Left forelimb (tissue), 1 donor: ENCODE data around the gene CREBZF.

Experiments used
- DNase-seq: peaks from one replicate; pipeline ENCODE4 v3.0.0-alpha.2; 2018; ENCODE audit warnings: low spot score

The CREBZF gene, protein sequence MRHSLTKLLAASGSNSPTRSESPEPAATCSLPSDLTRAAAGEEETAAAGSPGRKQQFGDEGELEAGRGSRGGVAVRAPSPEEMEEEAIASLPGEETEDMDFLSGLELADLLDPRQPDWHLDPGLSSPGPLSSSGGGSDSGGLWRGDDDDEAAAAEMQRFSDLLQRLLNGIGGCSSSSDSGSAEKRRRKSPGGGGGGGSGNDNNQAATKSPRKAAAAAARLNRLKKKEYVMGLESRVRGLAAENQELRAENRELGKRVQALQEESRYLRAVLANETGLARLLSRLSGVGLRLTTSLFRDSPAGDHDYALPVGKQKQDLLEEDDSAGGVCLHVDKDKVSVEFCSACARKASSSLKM

DNA sequence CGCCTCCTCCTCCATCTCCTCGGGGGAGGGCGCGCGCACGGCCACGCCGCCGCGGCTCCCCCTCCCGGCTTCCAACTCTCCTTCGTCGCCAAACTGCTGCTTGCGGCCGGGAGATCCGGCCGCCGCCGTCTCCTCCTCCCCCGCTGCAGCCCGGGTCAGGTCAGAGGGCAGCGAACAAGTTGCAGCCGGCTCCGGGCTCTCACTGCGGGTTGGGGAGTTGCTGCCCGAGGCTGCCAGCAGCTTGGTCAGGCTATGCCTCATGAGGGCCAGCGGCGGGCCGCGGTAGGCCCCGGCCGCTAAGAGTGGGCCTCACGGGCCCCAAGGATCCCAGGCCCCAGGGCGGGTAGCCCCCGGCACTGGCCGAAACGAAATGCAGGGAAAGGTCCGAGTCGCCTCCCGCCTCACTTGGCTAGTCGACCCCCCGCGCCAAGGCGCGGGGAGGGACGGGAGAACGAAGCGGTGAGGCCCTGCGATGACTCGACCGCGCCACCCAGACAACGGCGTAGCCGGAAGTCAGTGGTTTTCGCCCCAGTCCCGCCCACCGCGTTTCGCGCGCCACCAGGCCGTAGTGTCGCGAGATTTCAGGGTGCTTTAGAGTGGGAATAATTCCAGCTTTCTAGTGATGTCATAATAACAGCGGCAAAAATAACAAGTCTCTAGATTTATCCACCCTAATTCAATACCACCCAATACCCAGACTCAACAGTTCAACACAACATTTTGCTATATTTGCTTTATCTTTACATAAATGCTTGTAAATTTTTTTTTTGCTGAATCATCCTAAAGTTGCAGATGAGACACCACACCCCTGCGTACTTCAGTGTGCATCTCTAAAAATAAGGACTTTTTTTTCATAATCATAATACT lies at the start of gene CREBZF:
Gene CREBZF (minus strand): TSS at position 515 of the 867 bp plus-strand sequence. CDS start 254 bp downstream, at position 261.
- DNase-seq = peak; percentile 97

DNA sequence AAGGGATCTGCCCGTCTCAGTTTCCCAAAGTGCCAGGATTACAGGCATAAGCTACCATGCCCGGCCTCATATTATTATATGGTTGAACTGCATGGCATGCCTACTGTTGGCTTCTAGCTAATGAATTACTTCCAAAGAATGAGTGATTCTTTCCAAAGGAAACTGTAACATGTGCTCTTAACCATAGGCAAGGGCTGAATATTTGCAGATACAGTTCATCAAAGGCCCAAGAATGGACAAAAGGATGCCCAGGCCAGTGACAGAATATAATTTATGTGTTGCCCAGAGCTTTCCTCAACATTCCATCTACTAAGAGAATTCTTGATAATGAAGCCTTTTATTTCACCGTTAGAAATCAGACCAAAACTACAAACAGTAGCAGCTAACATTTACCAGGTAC lies 48.0 kb upstream of the CREBZF start:
- DNase-seq = no peak

DNA sequence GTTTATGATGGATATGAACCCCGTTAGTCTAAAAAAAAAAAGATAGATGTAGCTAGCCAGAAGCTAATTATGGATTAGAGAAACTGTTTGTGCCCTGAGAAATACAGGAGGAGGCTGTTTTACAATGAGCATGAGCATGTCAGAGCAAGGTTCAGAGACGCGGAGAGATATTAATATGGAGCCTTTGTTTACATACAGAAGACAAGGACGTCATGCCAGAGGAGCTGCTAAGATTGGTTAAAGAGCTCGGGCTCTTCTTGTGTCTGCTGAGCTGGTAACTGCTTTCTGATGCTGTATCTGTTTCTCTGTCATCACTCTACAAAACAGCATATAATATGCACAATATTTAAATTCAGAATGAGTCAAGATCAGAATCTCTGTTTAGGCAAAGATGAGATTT lies 46.0 kb upstream of the CREBZF start:
- DNase-seq = no peak

DNA sequence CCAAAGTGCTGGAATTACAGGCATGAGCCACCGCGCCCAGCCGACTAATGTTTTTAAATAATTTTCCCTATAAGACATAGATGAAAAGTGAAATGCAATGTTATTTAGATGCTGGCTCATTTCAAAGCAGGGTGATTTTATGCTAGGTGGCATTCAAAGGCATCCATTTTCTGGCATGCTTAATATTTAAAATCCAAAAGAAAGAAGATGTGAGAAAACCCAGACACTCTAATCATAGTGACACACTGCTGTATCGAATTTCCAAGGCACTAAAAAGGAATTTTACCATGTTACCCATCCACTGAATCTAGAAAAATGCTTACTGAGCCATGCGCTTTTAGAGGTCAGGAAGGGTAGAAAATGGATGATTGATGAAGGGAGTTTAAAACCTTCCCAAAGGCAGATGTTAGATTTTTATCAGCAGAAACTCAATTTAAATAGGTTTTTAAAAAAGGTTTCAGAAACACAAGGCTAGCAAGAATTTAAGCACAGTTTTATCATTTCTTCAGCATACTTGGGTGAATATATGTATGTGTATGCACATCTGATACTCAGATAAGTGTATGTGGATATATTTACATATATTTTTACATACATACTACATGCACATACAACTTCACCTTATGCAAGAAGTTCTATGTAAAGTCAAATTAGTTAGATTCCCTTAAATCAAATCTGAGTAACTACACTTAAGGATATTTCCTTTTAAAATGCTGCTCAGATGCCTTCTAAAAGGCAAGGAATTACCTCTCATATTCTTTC lies 45.2 kb upstream of the CREBZF start:
- DNase-seq = no peak

DNA sequence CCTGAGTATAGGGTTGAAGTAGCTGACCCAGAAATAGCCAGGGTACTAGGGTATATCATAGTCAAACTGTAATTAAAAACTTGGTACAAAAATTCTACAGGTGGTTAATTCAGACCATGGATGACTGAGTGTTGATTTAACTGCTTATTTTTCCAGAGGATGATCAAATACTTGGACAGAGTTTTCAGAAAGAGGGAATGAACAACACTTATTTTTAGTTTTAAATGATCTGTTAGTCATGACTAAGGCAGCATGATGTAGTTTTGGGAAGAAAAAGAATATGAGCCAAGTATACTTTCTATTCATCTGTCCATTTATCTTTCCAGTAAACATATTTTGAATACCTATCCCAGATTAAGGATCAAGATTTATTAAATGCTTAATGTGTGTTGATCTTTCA lies 40.9 kb upstream of the CREBZF start:
- DNase-seq = no peak

DNA sequence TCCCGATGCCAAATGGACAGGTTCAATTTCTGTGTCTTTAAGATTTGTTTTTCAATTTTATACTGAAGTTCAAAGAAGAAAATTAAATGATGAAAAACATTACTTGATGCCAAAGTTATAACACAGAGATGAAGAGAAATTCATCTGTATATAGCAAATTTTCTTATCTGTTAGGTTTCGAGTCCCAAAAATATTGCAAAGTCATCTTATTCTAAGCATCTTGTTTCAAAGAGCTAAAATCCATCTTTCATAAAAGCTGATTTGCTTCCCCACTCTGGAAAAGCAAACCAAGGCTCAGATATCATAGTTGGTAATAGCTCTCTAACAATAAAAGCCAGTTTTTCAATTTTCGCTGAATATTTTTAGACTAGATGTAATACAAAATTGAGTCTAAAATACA lies 40.0 kb upstream of the CREBZF start:
- no peak for DNase-seq

DNA sequence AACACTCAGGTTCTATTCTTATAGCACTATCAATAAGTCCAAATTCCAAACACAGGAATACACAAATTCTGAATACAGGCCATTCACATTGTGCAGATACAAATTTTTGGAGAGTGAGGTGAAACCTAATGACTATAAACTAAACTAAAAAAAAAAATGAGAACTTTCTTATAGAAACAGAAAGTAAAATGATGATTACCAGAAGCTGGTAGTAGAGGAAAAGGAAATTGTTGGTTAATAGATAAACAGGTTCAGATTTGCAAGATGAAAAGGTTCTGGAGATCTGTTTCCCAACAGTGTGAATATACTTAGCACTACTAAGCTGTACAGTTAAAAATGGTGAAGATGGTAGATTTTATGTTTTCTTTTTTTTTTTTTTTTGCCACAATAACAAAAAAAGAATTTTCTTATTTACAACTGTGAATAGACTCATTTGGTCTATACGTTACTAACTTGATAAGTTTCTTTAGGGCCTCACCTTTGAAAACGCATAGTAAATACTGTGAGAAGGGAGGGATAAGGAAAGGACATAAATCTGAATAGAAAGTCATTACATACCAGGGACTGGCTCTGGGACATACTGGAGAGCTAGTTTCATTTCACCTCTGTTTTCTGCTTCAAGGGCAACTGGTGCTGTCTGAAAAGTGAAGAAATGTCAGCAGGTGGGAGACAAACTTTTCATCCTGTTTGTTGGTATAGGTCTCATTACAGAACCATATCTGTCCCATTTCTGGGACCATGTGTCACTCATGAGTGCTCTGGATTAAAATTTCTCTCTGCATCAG lies 35.2 kb upstream of the CREBZF start:
- DNase-seq = no peak

DNA sequence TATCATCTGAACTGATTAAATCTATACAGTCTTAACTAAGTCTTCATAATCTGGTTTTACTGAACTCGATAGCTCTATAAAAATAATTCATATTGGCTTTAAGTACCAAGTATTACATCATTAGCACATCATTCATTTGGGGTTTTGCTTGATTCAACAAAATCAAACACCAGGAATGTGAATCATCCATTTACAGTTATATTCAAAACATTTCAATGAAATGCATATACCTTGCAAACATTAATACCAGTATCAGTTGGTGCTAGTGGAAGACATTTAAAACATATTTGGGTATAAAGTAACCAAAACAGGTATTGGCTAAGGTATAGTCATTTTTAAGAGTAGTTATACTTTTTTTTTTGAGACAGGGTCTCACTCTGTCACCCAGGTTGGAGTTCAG lies 33.3 kb upstream of the CREBZF start:
- no peak for DNase-seq

DNA sequence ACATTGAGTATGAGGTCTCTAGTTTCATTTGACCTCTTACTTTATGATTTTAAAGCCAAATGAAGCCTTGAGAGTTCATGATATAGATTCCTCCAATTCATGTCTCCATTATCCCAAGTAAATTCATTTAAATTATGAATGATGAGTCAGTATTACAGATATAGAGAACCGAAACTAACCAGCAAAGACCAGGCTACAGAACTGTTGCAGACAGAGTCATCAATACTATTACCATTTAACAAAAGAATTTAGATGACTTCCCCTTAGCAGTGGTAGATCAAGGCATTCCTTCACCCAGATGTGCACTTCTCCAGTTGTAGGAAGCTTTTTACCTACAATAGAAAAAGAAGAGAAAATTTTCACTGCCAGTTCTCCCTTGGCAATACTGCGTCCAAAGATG lies 32.8 kb upstream of the CREBZF start:
- no peak for DNase-seq

DNA sequence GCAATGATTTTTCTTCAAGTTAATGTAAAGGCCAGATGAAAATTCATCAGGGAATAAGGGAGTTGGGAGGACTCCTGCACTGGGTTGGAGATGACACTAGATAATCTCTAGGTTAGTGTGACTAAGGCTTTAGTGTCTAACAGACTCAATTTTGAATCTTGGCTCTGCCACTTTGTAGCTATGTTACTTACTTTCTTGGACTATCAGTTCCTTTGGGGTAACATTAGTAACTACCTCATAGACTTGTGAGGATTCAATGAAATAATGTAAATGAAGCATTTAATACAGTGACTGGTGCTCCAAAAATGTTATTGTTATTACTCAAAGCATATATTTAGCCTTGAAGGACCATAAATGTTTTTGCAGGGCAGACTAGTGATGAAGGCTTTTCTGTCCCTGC lies 30.6 kb upstream of the CREBZF start:
- DNase-seq = no peak

DNA sequence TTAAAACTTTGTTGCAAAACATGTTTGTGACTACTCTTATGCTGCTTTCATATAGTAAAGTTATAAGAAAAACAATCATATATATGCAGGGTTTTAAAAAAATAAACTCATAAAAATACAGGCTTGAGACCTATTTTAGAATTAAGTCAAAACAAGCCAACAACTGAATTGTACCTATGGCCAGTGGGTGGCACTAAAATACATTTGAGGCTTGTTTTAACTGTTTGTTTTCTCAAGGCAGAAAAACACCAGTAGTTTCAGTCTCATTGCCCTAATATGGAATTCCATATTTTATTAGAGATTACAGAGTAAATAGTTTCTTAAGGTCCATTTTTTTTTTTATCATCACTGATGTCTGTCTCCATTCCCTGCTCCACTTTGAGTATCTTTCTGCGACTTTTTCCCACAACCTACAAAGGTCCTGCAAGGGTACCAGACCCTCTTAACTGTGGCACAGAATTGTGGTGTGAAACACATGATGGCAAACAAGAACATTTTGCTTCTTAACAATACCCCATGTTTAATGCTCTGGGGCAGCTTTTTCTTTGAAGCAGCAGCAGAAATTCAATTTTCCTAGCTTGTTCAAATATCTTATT lies 29.6 kb upstream of the CREBZF start:
- DNase-seq = no peak

DNA sequence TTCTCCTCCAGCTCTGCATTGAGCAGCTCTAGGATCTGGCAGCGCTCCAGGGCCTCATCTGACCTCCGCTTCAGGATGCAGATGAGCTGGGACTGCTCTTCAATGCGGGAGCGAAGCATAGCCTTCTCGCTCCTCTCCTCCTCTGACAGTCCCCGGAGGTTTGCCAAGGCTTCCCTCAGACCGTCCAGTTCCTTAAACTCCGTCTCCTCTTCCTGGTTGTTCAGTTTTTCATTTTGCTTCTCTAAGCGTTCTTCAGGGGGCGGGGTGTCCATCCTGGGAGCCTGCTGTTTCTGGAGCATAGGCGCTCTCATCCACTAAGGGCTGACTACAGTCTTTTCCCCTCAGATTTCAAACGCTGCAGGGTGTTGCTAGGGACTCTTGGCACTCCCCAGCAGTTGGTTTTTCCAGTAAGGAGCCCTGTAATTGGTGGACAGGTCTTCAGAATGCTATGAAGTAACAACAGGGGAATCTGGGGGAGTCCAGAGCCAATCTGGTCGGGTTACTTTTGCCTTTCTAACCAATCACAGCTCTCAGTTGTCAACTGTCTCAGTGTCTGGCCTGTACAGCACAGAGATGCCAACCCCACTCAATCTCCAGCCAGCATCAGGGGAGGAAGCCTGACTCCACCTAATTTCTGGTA lies 21.0 kb upstream of the CREBZF start, which contains the start of gene CCDC89:
Gene CCDC89 (minus strand): TSS at position 376 of the 640 bp plus-strand sequence. CDS start 65 bp downstream, at position 311.
- peak; percentile 74 for DNase-seq

DNA sequence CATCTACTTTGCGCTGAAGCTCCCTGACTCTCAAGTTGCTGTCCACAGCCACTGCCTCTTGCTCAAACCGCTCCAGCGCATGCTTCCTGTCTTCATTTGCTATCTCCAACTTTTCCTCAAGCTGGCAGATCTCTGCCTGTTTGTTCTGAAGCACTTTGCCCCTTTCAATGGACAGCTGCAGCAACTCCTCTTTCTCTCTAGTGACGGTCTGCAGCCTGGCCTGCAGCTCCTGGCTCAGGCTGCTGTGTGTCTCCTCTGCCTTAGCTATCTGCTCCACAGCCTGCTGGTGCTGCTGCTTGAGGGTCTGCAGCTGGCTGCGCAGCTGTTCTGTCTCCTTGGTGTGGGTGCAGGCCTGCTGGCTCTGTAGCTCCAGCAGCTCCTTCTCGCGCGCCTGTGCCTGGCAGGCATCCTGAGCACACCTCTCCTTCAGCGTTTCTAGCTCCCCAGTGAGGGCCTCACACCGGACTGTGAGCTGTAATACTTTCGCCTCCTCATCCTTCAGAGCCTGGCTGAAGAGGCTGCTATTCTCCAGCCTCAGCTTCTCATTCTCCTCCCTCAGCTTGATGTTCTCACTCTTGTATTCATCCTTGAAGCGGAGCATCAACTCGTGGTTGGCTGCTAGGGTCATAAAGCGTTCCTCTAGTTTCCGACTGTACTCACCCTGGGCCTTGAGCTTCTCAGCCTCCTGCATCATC lies 20.3 kb upstream of the CREBZF start:
- peak; percentile 69 for DNase-seq

DNA sequence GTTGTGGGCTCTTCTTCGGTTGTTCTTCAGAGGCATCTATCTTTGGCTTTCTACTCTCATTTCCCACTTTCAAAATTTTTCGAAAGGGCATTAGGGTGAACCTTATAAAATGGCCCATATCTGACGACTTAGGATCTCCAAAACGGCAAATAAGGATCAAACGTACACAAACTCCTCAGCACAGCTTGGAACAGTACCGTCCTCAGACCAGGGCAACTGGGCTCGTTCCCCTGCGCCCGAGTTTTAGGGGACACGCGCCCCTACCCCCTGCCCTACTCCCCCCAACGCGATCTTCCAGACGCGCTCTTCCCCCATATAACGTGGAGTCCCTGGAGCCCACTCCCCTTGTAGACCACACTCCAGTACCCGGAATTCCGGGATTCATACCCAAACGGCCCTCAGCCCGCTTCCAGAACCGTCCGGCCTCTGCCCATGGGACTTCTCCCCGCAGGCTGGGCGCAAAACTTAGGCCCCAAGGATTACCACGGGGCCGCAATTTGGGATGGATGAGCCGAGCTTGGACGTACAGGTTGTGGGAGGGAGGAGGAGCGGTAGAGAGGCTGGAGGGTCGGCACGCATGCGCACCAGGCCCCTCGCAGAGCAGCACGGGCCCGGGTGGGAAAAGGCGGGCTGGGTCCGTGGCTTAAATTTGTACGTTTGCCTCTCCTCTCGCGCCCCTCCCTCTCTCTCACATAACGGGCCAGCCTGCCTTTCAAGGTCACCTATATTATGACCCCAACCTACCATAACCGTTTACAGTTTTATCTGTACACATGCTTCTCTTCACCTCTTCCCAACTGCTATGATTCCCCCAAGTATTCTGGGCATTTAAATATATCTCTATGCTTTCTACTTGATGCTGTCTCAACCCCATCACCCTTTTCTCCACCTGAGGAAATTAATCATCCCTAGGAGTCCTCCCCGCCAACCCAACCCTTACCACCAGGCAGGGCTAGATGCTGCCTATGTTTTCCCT lies 17.7 kb upstream of the CREBZF start:
- DNase-seq = peak; percentile 87

DNA sequence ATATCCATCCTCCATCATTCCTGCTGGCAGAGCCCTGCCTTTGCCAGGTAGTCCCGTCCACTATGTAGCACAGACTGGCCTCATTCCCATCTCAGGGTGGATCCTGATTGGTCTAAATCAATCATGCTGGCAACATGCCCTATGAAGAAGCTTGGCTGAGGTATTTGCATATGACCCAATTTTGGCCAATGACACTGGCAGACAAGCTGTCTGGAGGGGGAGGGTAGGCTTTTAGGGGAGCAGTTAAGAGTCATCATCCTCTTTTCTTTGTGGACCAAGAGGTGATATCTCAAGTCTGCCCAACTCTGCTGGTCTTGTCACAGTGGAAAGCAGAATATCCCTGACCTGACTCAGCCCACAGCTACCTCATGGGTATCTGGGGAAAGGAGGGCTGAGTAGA lies 16.0 kb upstream of the CREBZF start:
- DNase-seq = no peak

DNA sequence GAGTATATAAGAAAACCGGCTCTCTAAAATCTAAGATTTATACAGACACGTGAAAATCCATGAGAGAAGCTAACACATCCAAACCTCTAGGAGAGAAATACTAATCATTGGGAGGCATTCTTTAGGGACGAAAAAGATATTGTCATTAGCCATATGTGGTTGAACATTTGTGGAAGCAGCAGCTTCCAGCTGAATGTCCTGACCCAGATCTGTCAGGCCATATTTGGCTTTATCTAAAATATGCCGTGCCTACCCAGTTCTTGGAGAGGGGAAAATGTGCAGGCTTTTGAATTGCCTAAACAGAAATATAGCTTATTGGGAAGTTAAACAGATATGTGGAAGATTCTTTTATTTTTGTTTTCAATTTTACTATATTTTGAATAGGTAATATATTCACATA lies 14.6 kb upstream of the CREBZF start:
- DNase-seq = no peak

DNA sequence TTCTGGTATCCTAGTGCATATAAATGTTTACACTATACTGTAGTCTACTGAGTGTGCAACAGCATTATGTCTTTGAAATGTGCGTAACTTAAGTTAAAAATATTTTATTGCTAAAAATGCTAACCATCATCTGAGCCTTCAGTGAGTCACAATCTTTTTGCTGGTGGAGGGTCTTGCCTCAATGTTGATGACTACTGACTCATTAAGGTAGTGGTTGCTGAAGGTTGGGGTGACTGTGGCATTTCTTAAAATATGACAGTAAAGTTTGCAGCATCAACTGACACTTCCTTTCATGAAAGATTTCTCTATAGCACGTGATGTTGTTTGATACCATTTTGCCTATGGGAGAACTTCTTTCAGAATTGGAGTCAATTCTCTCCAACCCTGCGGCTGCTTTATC lies 8.5 kb upstream of the CREBZF start:
- DNase-seq = no peak

DNA sequence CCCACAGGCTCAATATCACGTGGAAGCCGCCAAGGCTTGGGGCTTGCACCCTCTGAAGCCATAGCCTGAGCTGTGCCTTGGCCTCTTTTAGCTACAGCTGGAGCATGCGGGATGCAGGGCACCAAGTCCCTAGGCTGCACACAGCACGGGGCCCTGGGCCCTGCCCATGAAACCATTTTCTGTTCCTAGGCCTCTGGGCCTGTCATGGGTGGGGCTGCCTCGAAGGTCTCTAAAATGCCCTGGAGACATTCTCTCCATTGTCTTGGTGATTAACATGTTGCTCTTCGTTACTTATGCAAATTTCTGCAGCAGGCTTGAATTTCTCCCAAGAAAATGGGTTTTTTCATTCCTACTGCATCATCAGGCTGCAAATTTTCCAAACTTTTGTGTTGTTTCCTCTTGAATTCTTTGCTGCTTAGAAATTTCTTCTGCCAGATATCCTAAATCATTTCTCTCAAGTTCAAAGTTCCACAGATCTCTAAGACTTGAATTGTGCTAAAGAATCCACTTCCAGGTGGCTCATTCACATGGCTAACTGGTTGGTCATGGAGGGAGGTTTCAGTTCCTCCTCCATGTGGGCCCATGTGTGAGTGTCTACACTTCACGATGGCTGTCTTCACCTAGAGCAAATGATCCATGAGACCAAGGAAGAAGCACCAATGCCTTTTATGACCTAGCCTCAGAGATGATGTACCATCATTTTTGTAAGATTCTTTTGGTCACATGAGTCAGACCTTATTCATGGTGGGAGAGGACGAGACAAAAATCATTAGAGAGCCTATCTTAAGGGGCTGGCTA lies 7.4 kb upstream of the CREBZF start:
- no peak for DNase-seq
